GM23248 (cell line): ENCODE data around the gene OSGIN1.

ENCODE experiments used
- EZH2 ChIP-seq: fragments of 200-600 bp; sonication (generic); IDR thresholded peaks from 2 replicates; pipeline ENCODE4 v1.6.1; 2018; ENCODE audit warnings: antibody characterized with exemption, mild to moderate bottlenecking; ENCODE audit not compliant: insufficient read depth, poor library complexity, severe bottlenecking
- EZH2phosphoT487 ChIP-seq: fragments of 200-600 bp; sonication (generic); IDR thresholded peaks from 2 replicates; pipeline ENCODE4 v1.6.1; 2018; ENCODE audit warnings: antibody characterized with exemption, moderate library complexity, mild to moderate bottlenecking, low read depth; ENCODE audit not compliant: insufficient read depth

GRCh38 chr16:83937267-83937666, 15.8 kb upstream of the OSGIN1 start:
- TF ChIP-seq EZH2: no peak
- no peak for TF ChIP-seq EZH2phosphoT487
